HepG2 (cell line): ENCODE results near the gene TP53I3. TPM values are rescaled to one million over a fixed set of nuclear protein-coding genes. Genes with fewer than 3 reads are reported as not detected.

Experiments
- ATAC-seq: fragments of 200-7000 bp; cut with Tn5 transposase; 3 replicates; pipeline ENCODE4 v1.9.1; 2020; ENCODE audit warnings: mild to moderate bottlenecking, moderate library complexity
- BruUV-seq: library from RNA; stranded (reverse); fragments of 400-500 nt; replicated peaks from 2 replicates; lab custom pipeline; 2021; lab: Mats Ljungman, UMichigan
- CTCF ChIA-PET: fragments of 300-600 bp; formaldehyde crosslinking; extraction: SDS; loops from one replicate; lab custom pipeline; 2021; ENCODE audit warnings: low total read pairs, inconsistent platforms, low intra/inter-chr PET ratio; lab: Yijun Ruan, JAX
- POLR2A ChIA-PET: fragments of 350-600 bp; sonication (Branson Sonifier 250); formaldehyde crosslinking; loops from one replicate; lab custom pipeline; 2020; ENCODE audit warnings: antibody characterized with exemption, inconsistent platforms; lab: Yijun Ruan, JAX
- DNase-seq: peaks from one replicate; pipeline ENCODE4 v3.0.0-alpha.2; 2015; ENCODE audit warnings: low spot score
- FAIRE-seq: peaks from 3 replicates; lab custom pipeline; 2011; peaks lifted over from hg19 to GRCh38; lab: Jason Lieb, UNC
- H2AFZ ChIP-seq: one replicate; pipeline ENCODE4 v1.6.1; 2011; ENCODE audit warnings: low read length, inconsistent platforms
- H3K27ac ChIP-seq: fragments of 300-600 bp; 3 replicates; pipeline ENCODE4 v1.8.0; 2011; ENCODE audit warnings: mixed run types, mild to moderate bottlenecking, mixed read lengths, low read length, inconsistent platforms; ENCODE audit not compliant: insufficient read depth; ENCODE audit errors: extremely low read length
- H3K27me3 ChIP-seq, 2 experiments: fragments of 200-600 bp in 1 of 2; 2 replicates in 1 of 2; 3 replicates in 1 of 2; pipeline versions ENCODE4 v1.6.0 to v1.8.0; 2011; ENCODE audit warnings: low read length in 2 of 2, mild to moderate bottlenecking in 2 of 2, moderate library complexity in 2 of 2, inconsistent platforms in 1 of 2; ENCODE audit not compliant: insufficient read depth in 2 of 2, control insufficient read depth in 1 of 2
- H3K36me3 ChIP-seq, 2 experiments: fragments of 200-600 bp in 1 of 2; replicated peaks in 1 of 2; 2 replicates in 1 of 2; 3 replicates in 1 of 2; pipeline versions ENCODE4 v1.5.1 to v1.8.0; 2011; ENCODE audit warnings: low read length in 2 of 2, inconsistent platforms in 1 of 2; ENCODE audit not compliant: insufficient read depth in 2 of 2, control insufficient read depth in 1 of 2
- H3K4me1 ChIP-seq: 2 replicates; pipeline ENCODE4 v1.5.1; 2012; ENCODE audit warnings: low read length, inconsistent platforms; ENCODE audit not compliant: insufficient read depth
- H3K4me2 ChIP-seq: 2 replicates; pipeline ENCODE4 v1.6.0; 2011; ENCODE audit warnings: low read depth, low read length, inconsistent platforms
- H3K4me3 ChIP-seq, 3 experiments: fragments of 200-600 bp in 1 of 3; sonication (generic), shearing (Covaris generic) in 1 of 3; replicated peaks in 1 of 3; 2 replicates each; pipeline ENCODE4 v1.5.1; 2011 to 2016; ENCODE audit warnings: low read length in 3 of 3, inconsistent platforms in 2 of 3, low read depth in 2 of 3, mild to moderate bottlenecking in 2 of 3, control low read depth in 1 of 3, mixed read lengths in 1 of 3; ENCODE audit not compliant: insufficient read depth in 1 of 3
- H3K79me2 ChIP-seq: one replicate; pipeline ENCODE4 v1.6.1; 2011; ENCODE audit warnings: low read length, inconsistent platforms; ENCODE audit not compliant: insufficient read depth
- H3K9ac ChIP-seq: 2 replicates; pipeline ENCODE4 v1.6.0; 2011; ENCODE audit warnings: mild to moderate bottlenecking, low read depth, low read length, inconsistent platforms; ENCODE audit not compliant: insufficient read depth
- H3K9me3 ChIP-seq: 2 replicates; pipeline ENCODE4 v1.5.1; 2012; ENCODE audit warnings: mild to moderate bottlenecking, low read length
- H4K20me1 ChIP-seq: 2 replicates; pipeline ENCODE4 v1.6.0; 2011; ENCODE audit warnings: inconsistent platforms, mild to moderate bottlenecking, low read length, moderate library complexity; ENCODE audit not compliant: insufficient read depth
- EEA1 ChIP-seq: sonication (generic); formaldehyde crosslinking; IDR thresholded peaks from 2 replicates; pipeline ENCODE4 v1.5.1; 2020; ENCODE audit warnings: mild to moderate bottlenecking, missing genetic modification reagents, borderline replicate concordance
- FOXA3 ChIP-seq: IDR thresholded peaks from 2 replicates; pipeline ENCODE4 v1.6.1; 2016; ENCODE audit warnings: missing genetic modification reagents, missing compliant biosample characterization
- FOXO4 ChIP-seq: sonication (generic); formaldehyde crosslinking; conservative IDR thresholded peaks from 2 replicates; pipeline ENCODE4 v1.8.1; 2023; ENCODE audit warnings: missing genetic modification reagents
- GATAD2A ChIP-seq: IDR thresholded peaks from 2 replicates; pipeline ENCODE4 v1.6.1; 2016
- HDAC1 ChIP-seq: sonication (generic); formaldehyde crosslinking; IDR thresholded peaks from 2 replicates; pipeline ENCODE4 v1.5.1; 2020; ENCODE audit warnings: mild to moderate bottlenecking, missing genetic modification reagents
- HDAC6 ChIP-seq: fragments of 200-600 bp; sonication (generic); IDR thresholded peaks from 2 replicates; pipeline ENCODE4 v1.7.0; 2017; ENCODE audit warnings: mild to moderate bottlenecking, antibody characterized with exemption, low read length, low read depth
- HHEX ChIP-seq: IDR thresholded peaks from 2 replicates; pipeline ENCODE4 v1.6.1; 2016; ENCODE audit warnings: control low read depth
- MBD4 ChIP-seq: IDR thresholded peaks from 2 replicates; pipeline ENCODE4 v1.6.1; 2012; ENCODE audit warnings: low read length, inconsistent platforms, borderline replicate concordance
- NFE2L1 ChIP-seq: sonication (generic); formaldehyde crosslinking; IDR thresholded peaks from 2 replicates; pipeline ENCODE4 v1.4.0; 2020; ENCODE audit warnings: missing genetic modification reagents, mild to moderate bottlenecking, borderline replicate concordance
- PHB2 ChIP-seq: fragments of 450-650 bp; IDR thresholded peaks from 2 replicates; pipeline ENCODE4 v1.6.1; 2018; ENCODE audit not compliant: partially characterized antibody
- RORA ChIP-seq: sonication (generic); formaldehyde crosslinking; IDR thresholded peaks from 2 replicates; pipeline ENCODE4 v1.5.0; 2020; ENCODE audit warnings: mild to moderate bottlenecking, missing genetic modification reagents, moderate library complexity
- SIX1 ChIP-seq: sonication (generic); formaldehyde crosslinking; IDR thresholded peaks from 2 replicates; pipeline ENCODE4 v1.4.0; 2020; ENCODE audit warnings: missing genetic modification reagents, borderline replicate concordance
- ZNF282 ChIP-seq: fragments of 450-650 bp; IDR thresholded peaks from 2 replicates; pipeline ENCODE4 v1.6.1; 2018; ENCODE audit not compliant: partially characterized antibody
- ZNF33A ChIP-seq: sonication (generic); formaldehyde crosslinking; IDR thresholded peaks from 2 replicates; pipeline ENCODE4 v1.5.1; 2020; ENCODE audit warnings: missing genetic modification reagents, mild to moderate bottlenecking, moderate library complexity, borderline replicate concordance
- WGBS: methylation state at CpG from one replicate; pipeline ENCODE4 v1.1.6; 2017; ENCODE audit warnings: low lambda C conversion rate; 5-methylcytosine and 5-hydroxymethylcytosine counted together
- in situ Hi-C: cut with HindIII; loops from 2 replicates; pipeline ENCODE4 v1.10.0; 2017; ENCODE audit warnings: low pct_unique_long_range_greater_than_20kb; ENCODE audit not compliant: extremely low pct_ligation_motif_present
- intact Hi-C: fragments of 100-400 bp; cut with micrococcal nuclease; formaldehyde crosslinking; loops from one replicate; pipeline ENCODE4 v1.10.0; 2022; ENCODE audit not compliant: unreplicated experiment
- polyA plus RNA-seq, 8 experiments: library from polyadenylated mRNA; depleted of rRNA in 3 of 8; stranded (reverse) in 7 of 8; unstranded in 1 of 8; fragments of >200 nt; fragmentation: Illumina TruSeq in 4 of 8; extraction: Trizol in 4 of 8; gene quantifications; 2 replicates each; pipeline versions ENCODE4 v1.2.1 to v1.2.3, GENCODE V29; 2011 to 2016; ENCODE audit warnings: low read depth in 4 of 8, missing spikeins in 1 of 8, mixed read lengths in 1 of 8; ENCODE audit not compliant: insufficient read depth in 1 of 8
- total RNA-seq, 5 experiments: library from RNA; depleted of rRNA; stranded (reverse); fragments of >200 nt; fragmentation: Illumina TruSeq; extraction: Trizol; gene quantifications; 2 replicates each; pipeline ENCODE4 v1.2.3, GENCODE V29; 2016; ENCODE audit warnings: low read depth in 1 of 5

TP53I3 gene
- total and polyA plus RNA-seq, 2 of the 13 experiments (the other 11 are each of a cell fraction or from before 2014, with no cell fraction given), result 25.0 to 44.1 TPM

DNA sequence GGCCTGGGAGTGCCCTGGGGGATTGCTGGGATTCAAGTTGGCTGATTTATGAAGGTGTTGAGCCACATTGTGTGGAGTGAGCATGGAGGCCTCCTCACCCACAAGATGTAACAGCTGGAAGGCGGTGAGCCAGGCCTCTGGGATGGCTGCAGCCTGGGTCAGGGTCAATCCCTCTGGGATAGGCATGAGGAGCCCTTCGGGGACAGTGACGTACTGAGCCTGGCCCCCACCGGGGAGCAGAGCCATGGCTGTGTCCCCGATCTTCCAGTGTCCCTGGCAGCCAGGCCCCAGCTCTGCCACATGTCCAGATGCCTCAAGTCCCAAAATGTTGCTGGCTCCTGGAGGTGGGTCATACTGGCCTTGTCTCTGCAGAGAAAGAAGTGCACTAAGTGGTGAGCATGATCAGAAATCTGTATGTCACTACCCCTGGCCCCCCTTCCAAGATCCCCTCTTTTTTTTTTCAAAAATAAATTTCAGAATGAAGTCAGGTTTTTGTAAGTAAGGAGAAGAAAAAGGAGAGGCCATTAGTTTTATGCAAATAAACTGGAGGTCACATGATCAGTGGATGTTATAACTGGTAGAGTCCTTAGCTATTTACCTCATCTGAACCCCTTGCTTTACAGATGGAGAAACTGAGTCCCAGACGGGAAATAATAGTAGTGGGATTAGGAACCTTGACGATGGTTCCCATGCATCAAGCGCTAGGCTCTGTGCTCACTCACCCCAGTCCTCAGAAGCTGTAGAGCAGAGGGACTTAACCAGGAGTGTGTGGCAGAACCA is 1.7 kb downstream of the TP53I3 start (continued):
- TF ChIP-seq RORA (CRISPR knock-in tag) (0 out of 2 replicates have a peak, but pooled peaks have one; percentile 21), HHEX (CRISPR knock-in tag) (no peak), PHB2 (no peak), HDAC1 (no peak), EEA1 (CRISPR knock-in tag) (no peak), SIX1 (no peak), GATAD2A (CRISPR knock-in tag) (no peak), FOXO4 (CRISPR knock-in tag) (peak; percentile 66; the same call in 1 of the 2 replicates)

- ATAC-seq (no peak), FAIRE-seq (no peak), DNase-seq (no peak)
- TF ChIP-seq HDAC6, result no peak
- TF ChIP-seq NFE2L1 (CRISPR knock-in tag), result no peak
- TF ChIP-seq FOXA3, result no peak
- no peak for TF ChIP-seq ZNF282
- no peak for TF ChIP-seq ZNF33A
- TF ChIP-seq MBD4, result no peak
- Histone ChIP-seq H3K79me2 (peaks cover 3% of the 10 kb centered on the region), H3K9ac (no peak overlapping the region), H3K36me3 (peaks cover 5 to 9% of the 10 kb centered on the region in 2 experiments; a peak in 3 of 5 replicates), H3K27me3 (no peaks in the 10 kb centered on the region; a peak in 1 of 5 replicates), H3K4me1 (peaks cover 20% of the 10 kb centered on the region), H3K4me3 (no peak overlapping the region), H3K4me2 (no peak overlapping the region), H3K9me3 (no peaks in the 10 kb centered on the region), H4K20me1 (no peaks in the 10 kb centered on the region), H3K27ac (no peak overlapping the region), H2AFZ (no peak overlapping the region)
- BruUV-seq, result no TSS peak
- POLR2A ChIA-PET, result interaction anchor here (4.0 kb wide), 1 partner anchor 33 kb away, joined by 13 read pairs; the partner anchor contains the start of gene WDCP
- 84% methylated on average over 2 of the region's 2 CpGs for WGBS
- intact Hi-C loops, result loop anchor here (5.0 kb wide), 1 partner anchor 258 kb away; no protein-coding TSS in a partner anchor
- in situ Hi-C loops, result loop anchor here (10.0 kb wide), 1 partner anchor 84 kb away; no protein-coding TSS in a partner anchor
- CTCF ChIA-PET, result no interaction called here
Measured at GRCh38 chr2:24080701-24081100, 3.9 kb downstream of the TP53I3 start.
